GM12891 (cell line): ENCODE measurements around the gene PRKCE.

ENCODE experiments used
- POLR2AphosphoS5 ChIP-seq: IDR thresholded peaks from 2 replicates; pipeline ENCODE4 v1.6.1; 2011; ENCODE audit warnings: low read depth, low read length, control low read depth
- TAF1 ChIP-seq: IDR thresholded peaks from 2 replicates; pipeline ENCODE4 v1.6.1; 2011; ENCODE audit warnings: low read depth, low read length, control low read depth

GRCh38 chr2:46125798-46126197 is 474.3 kb downstream of the PRKCE start:
- TF ChIP-seq TAF1 (no peak), POLR2AphosphoS5 (no peak)
